NCI-H2227 treated with DMSO at 0.1 percent for 48 hours (cell line): ENCODE data around the gene ALAS1.

Experiments used
- DNase-seq: peaks from one replicate; lab custom pipeline; 2025; lab: John Stamatoyannopoulos, UW

Gene ALAS1

DNA sequence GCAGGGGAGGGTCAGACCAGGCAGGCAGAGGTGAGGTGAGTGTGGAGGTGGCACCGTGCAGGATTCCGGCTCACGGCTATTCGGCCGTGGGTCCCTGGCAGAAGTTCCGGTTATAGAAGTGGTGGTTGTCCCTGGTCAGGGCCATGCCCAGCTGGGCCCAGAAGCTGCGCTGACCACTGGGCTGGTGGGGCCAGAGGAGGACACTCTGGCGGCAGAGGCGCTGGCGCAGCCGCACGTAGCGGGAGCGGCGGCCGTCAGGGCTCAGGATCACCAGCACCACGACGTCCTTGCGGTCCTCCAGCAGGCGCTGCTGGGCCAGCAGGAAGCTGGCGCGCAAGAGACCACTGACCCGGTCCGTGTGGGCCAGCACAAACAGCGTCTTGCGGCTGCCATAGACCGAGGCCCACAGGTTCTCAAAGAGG lies 23.2 kb downstream of the ALAS1 start:
- DNase-seq: no peak

DNA sequence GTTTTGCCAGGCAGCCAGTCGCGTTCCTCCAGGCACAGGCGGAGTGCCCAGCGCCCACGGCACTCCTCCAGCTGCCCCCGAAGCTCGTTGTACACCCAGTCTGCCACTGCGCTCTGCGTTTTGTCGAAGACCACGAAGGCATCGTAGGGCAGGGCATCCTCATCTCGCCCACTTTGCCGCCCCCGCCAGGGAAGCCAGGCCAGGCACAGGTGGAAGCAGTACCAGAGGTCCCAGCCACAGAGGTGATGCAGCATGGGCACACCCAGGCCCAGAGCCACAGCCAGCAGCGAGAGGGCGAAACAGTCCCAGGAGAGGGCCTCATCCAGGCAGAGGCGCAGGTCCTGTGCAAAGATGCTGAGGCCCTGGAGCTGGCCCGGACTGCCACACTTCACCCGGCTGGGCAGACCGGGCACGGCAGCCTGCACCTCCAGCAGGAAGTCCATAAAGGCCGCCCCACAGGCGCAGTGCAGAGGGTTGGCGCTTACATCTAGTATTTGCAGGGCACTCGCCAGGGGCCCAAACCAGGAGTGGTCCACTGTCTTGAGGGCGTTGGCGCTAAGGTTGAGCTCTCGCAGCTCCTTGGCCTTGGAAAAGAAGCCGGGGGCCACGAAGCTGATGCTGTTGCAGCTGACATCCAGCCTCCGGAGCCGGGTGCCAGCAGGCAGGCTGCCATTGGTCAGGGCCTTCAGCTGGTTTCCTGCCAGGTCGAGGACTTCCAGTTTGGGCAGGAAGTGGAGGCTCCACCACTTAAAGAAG lies 23.8 kb downstream of the ALAS1 start:
- no peak for DNase-seq

DNA sequence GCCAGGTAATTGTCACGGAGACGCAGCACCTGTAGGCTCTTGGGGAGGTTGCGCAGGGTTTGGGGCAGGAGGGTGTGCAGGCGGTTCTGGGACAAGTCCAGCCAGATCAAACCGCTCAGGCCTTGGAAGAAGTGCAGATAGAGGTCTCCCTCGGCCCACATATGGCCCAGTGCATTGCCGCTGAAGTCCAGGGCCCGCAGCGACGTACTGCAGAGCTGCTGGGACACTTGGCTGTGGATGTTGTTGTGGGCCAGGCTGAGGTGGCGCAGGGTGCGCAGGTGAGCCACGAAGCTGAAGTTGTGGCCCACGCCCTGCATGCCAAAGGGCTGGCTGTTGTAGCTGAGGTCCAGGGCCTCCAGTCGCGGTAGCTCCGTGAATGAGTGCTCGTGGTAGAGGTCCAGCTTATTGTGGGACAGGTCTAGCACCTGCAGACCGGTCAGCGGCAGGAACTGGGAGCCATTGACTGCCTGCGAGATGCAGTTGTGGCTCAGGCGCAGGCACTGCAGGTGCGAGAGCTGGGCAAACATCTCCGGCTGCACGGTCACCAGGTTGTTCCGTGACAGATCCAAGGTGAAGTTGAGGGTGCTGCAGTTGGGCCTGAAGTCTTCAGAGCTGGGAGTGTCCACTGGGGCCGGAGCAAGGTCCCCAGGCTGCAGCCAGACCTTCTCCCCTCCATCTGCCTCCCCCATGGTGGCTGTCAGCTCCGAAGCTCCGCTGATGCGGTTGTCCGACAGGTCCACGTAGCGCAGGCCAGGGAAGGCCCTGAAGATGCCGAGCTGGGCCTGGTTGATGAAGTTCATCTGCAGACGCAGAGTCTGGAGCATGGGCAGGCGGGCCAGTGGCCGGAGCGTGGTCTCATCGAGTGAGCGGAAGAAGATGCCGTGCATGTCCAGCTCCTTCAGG lies 24.6 kb downstream of the ALAS1 start:
- no peak for DNase-seq

DNA sequence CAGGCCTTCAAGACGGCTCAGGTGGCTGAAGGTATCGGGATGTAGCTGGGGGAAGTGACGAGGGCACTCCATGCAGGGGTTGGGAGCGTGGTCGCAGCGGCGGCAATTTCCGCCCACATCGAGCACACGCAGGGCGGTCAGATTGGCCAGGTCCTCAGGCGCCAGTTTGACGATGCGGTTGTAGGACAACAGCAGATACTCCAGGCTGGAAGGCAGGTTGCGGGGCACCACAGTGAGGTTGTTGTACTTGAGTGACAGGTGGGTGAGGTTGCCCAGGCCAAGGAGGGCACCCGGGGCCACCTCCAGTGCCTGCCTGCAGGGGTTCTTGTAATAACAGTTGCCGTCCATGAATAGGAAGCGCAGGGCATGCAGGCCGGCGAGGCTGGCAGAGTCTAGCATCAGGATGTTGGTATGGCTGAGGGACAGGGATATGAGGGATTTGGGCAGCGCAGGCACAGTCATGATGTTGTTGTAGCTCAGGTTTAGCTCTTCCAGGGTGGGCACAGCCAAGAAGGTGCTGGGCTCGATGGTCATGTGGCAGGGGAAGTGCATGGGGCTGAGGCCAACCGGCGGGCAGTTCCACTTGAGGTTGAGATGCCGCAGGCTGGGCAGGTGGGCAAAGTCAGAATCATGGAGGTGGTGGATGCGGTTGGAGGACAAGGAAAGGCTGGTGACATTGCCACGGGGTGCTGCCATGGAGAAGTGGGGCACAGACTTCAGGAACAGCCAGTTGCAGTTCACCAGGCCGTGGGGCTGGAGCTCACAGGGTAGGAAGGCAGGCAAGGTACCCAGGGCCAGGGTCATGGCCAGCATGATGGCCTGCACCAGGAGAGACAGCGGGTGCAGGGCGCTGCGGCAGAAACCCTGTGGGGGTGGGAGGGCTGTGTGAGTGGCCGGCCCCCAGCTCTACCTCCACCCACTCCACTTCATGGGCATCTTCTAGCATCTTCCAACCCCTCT lies 25.8 kb downstream of the ALAS1 start:
- DNase-seq: no peak

DNA sequence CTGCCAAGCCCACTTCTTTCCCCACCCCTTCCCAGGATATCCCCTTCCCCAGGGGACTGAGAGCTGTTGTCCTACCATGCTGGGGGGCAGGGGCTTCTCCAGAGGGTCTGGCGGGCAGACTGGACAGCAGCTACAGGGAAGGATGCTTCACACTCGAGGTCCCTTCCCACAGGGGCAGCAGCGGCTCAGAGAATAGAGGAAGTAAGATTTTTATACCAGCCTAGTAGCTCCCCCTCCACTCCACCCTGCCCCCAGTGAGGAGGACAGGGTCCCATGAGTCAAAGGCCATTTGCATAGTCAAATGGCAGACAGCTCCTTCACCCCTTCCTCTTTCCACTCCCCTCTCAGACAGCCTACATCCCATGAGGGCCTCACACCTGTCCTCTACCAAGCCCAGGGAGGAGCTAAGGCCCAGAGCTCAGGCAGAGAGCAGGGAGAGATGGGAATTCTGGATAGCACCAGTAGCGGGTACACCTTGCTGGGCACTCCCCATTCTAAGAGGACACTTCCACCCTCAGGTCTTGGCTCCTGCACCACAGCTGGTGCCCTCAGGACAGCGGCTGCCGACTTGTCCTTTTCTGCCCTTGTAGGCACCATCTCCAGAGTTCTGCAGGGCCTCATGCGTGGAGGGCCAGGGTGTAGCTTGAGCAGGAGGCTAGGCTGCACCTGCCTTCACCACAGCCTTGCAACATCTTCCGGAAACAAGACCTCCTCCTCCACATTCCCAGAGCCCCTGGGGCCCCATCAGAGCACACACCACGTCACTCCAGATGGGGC lies 27.7 kb downstream of the ALAS1 start, which contains the start of gene TLR9:
Gene TLR9 (minus strand): TSS at position 194 of the 777 bp plus-strand sequence. CDS start 116 bp downstream, at position 78.
- DNase-seq: no peak

DNA sequence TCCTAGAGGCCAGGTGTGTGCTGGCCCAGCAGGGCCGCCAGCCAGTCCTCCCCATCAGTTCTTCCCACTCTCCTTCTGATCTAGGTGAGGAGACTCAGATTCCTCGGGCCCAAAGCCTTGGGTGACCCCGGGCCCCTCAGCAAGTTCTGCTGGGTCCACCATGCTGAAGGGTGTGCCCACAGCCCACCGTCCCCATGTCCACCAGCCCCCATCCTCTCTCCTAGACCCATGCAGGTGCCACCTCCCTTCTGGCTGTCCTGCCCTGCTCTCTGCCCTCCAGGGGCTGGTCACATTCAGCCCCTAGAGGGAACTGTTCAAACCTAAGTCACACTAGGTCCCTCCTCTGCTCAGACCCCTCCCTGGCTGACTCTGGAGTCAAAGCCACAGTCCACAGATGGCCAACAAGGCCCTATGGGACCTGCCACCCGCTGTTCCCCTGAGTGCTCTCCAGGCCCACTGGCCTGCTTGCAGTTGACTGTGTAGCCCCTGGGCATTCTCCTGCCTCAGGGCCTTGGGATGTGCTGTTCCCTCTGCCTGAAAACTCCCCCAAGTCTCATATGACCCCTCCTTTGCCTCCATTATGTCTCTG lies 28.4 kb downstream of the ALAS1 start:
- DNase-seq: no peak

DNA sequence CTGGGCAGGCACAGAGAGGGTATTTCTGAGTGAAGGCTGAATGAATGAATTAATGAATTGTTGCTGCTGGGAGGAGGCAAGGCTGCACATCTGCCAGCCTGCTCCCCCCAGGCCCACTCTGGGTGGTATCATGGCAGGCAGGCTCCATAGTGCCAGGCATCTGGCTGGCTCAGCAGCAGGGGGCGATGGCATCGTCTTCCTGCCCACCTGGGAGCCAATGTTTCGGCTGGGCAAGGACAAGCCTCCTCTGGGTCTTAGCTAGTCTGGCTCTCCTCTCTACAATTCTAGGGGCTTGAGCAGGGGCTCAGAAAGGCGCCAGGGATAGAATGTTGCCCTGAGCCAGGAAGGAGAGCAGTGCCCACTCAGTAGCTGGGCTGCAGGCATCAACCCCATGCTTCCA lies 29.2 kb downstream of the ALAS1 start:
- no peak for DNase-seq

DNA sequence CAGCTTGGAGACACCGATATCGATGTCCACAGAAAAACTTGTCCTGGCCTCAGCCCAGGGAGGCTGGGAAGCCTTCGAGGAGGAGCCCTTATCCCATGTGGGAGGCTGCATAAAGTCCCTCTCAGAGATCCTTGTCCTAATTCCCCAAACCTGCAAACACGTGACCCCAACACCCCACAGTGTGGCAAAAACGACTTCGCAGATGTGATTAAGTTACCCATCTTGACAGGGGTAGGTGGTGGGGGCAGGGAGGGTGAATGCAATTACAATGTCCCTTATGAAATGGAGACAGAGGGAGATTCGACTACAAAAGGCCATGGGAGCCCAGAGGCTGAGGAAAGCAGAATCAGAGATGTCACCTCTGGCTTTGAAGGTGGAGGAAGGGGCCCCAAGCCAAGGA lies 29.8 kb downstream of the ALAS1 start:
- no peak for DNase-seq

DNA sequence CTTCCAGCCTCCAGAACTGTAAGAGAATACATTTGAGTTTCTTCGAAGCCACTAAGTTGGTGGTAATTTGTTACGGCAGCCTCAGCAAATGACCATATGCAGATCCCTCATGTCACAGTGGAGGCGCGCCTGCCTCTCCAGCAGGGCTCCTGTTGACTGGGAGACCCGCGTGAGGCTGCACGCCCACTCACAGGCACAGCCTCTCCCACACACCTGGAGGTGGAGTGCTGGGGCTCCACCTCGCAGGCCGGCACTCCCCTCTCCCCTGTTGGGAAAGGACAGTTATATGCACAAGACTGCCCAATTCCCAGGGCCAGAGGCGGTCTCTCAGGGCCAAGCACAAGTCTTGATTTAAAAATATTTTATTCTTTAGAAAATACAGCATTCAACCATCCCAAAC lies 30.3 kb downstream of the ALAS1 start:
- DNase-seq: no peak

DNA sequence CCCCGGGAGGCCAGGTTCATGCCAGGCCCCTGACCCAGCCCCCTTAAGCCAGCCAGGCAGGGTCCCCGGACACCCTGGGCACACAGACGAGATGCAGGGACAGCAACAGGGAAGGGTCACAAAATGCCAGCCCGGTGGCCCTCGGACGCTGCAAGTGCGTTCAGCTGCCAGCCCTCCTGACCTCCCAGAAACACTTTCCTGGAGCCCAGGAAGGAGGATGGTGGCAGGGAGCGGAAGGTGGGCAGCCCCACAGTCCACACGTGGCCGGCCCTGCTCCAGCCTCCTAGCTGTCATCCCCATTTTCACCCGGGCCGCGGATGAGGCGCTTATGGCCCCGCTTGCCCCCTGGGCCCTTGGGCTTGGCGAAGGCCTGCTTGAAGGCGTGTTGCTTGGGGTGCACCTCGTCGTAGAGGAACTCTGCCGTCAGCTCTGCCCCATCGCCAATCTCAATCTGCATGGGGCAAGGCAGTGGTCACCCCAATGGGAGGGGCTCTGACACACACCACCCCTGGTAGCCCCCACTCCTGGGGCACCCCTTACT lies 30.9 kb downstream of the ALAS1 start:
- no peak for DNase-seq

DNA sequence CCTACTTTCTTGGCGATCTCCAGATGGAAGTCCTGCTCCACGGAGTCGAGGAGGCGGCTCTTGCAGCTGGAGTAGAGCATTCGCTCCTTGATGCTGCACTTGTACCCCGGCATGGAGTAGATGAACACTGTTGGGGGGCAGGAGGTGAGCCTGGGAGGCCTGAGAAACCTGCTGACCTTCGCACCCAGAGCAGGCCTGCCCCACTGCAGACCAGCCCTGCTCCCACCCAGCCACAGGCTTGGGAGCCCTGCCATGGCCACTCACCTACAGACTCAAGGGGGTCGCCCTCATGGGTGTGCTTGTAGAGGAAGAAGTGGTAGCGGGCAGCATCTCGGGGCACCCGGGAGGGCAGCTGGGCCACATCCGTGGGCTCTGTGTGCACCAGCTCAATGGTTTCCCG lies 31.7 kb downstream of the ALAS1 start:
- no peak for DNase-seq

DNA sequence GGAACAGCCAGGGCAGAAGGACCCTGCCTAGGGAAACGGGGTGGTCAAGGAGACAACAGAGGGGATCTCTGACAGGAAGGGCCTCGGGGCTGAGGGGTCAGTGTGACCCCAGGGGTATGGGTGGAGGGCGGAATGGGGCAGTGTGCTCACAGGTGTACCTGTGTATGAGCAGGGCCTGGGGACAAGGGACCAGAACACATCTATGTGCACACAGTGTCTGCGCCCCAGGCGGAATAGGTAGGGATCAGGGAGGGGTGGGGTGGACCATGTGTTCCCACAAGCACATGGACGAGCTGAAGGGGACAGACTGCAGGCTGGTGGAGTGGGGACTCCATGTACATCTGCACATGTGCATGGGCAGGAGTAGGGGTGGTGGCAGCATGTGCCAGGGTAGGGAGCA lies 32.5 kb downstream of the ALAS1 start:
- no peak for DNase-seq

DNA sequence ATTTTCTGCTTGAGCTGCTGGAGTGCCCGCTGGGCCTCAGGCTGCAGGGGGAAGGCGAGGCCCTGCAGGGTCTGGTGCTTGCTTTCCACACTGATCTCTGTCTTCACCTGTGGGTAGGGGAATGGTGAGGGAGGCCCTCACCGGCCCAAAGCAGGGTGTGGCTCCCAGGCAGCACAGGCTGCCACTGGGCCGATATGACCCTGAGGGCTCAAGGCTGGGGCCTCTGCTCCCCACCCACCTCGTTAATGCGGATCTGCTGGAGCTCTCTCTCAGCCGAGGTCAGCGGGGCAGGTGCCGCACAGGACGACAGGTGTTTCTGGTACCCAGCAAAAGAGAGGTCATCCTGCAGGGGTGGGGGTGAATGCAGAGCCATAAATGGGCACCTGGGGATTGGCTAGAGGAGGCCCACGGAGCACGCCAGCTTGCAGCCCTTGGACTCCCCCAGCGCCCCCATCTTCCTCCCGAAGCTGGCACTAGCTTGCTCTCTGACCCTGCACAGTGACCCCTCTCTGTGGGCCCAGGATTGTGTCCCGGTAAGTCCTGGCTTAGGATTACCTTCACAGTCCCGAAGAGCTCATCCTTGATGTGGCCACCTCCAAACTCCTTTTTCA lies 33.0 kb downstream of the ALAS1 start:
- no peak for DNase-seq

DNA sequence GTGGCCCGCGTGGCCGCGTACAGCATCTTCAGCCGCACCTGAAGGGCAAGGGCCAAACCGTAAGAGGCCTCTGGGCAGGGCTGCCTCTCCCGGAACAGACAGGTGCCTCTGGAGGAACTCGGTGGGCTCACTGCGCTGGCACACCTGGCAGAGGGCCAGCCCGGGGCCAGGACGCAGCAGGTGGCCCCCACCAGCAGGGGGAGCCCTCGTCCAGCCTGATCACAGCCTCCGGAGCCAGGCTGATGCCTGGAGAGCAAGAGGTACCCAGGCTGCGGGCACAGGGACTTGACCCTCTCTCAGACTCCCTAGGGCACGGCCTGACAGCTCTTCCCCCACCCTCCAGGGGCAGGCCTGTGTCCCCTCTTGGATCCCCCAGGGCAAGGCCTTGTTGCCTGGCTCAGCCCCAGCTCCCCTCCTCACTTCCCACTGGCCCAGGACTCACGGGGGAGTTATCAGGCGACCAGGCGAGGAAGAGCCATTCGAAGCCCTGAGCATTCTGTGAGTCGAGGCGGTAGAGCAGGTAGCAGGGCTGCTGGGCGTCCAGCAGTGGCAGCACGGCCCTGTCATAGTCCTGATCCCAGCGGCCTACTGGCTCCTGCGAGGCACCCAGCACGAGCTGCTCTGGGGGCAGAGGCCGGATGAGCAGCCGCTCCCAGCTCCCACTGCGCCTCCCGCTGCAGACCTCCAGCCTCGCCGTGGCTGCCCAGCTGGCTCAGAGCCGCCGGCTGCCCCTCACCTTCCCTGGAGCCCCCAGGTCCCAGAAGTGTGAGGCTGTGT lies 33.7 kb downstream of the ALAS1 start:
- DNase-seq: no peak

DNA sequence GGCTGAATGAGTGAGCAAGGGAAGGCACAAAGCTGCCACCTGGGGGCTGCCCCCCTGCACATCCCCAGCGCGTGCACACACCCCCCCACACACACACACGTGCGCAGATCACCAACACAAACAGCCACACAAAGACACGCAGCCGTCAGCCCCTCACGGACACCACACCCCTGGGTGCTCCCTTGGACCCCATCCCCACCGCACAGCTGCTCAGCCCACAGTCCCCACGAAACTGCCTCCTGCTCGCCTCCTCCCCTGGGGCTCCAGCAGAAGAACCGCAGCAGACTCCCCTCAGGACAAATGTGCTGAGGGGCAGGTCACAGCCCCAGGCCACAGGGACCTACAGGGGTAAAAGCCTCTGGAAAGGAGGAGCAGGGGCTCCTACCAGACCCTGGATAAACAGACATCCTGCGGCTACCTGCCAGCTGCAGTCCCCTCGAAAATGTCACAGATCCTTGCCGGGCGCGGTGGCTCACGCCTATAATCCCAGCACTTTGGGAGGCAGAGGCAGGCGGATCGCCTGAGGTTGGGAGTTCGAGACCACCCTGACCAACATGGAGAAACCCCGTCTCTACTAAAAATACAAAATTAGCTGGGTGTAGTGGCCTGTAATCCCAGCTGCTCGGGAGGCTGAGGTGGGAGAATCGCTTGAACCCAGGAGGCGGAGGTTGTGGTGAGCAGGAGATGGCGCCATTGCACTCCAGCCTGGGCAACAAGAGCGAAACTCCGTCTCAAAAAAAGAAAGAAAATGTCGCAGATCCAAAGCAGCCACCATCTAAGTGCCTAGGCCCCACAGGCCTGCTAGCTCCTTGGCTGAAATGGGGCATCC lies 34.5 kb downstream of the ALAS1 start:
- DNase-seq: no peak

DNA sequence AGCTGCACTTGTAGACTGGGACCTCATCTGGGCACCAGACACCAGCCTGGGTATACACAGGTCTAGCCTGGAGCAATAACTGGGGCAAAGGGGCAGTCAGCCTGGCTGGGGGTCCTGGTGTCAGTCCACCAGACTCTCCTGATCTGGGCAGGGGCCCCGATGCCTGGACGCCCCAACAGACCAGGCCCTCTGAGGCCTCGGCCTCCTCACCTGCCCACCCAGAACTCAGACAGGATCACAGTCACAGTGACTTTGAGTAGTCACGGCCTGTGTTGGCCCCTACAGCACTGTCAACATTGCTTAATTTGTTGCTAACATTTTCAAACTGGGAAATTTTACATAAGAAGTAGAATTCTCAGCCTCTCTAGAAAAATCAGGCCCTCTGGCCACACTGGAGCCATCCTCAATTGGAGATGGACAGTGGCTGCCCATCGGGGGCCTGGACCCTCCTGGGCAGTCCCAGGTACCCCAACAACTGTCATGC lies 35.2 kb downstream of the ALAS1 start:
- no peak for DNase-seq

DNA sequence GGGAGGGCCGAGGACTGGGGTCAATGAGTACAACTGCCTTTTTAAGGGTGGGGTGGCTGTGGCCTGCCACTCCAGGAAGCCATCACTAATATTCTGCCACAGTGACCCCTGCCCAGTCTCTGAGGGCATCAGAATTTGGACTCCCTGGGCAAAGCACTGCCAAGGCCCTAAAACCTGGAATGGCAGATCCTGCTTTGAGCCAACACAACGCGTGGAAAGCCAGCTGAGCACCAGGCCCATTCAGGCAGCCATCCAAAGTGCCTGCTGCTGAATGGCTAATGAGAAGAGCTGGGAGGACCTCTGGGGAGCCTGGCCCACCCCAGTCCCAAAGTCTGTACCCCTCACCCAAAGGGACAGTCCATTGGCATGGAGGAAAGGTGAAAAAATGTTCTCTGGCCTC lies 36.0 kb downstream of the ALAS1 start:
- DNase-seq: no peak
